Inflammatory macrophage treated with lipopolysaccharide for 4 hours (primary cell): ENCODE results near the gene CA7.
"Not testable (repeated sequence)": the region's sequence is repeated elsewhere in the genome, so short reads cannot be mapped to it uniquely, and the experiment has no call there.

Source experiments
- DNase-seq: peaks from one replicate; pipeline ENCODE4 v3.0.0-alpha.2; 2020

CA7 gene

GRCh38 chr16:66847533-66848067, 3.4 kb downstream of the CA7 start:
- no peak for DNase-seq

DNA sequence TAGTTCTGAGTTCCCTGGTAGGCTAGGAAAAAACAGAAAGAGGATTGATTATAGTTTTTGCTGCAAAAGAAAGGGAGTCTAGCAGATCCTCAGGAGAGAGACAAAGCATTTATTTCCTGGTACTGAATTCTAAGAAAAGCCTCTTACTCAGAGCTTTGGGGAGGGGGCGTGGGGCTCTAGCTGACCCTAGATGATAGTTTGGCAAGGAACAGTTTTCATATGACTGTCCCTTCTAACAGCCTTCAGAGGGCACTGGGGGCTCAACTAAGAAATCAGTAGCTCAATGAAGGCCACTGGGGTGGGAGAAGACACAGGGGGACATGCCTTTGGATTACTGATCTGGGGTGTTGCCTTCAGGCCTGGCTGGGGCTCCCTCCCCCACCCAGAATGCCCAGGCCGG, 4.0 kb downstream of the CA7 start:
- DNase-seq: no peak

DNA sequence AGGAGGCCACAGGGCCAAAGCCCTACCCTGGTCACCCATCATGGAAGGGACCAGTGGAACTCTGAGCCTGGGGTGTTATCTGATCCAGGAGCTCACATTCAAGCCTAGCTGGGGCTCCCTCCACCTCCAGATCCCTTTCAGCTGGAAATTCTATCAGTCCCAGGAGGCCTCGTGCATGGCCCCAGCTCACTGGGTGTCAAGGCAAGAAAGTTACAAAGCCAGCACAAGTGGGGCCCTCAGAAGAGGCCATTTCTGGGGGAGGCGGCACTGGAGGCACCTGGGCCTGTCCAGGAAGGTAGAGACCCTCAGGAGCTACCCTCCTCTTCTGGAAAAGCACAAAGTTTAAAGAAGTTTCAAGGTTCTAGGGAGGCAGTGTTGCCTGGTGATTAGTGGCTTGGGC, 4.8 kb downstream of the CA7 start:
- no peak for DNase-seq

- DNase-seq: no peak
Observed at GRCh38 chr16:66849549-66849948, 5.3 kb downstream of the CA7 start.

DNA sequence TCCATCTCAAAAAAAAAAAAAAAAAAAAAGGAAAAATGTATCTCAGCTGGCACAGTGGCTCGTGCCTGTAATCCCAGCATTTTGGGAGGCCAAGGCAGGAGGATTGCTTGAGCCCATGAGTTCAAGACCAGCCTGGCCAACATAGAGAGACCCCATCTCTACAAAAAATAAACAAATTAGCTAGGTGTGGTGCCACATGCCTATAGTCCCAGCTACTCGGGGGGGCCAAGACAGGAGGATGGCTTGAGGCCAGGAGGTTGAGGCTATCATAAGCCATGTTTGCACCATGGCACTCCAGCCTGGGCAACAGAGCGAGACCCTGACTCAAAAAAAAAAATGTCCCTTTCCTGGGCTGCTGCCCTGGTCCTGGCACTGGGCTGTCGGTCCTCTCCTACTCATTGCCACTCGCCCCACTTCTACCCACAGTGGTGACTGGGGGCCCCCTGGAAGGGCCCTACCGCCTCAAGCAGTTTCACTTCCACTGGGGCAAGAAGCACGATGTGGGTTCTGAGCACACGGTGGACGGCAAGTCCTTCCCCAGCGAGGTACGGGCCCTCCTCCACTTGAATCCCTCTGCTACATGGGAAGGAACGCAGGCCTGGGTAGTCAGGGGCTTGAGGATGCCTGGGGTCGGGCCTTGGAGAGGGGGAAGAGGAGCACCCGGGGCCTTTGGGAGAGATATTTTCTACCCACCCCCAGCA, 6.1 kb downstream of the CA7 start:
- DNase-seq: peak; percentile 11

DNA sequence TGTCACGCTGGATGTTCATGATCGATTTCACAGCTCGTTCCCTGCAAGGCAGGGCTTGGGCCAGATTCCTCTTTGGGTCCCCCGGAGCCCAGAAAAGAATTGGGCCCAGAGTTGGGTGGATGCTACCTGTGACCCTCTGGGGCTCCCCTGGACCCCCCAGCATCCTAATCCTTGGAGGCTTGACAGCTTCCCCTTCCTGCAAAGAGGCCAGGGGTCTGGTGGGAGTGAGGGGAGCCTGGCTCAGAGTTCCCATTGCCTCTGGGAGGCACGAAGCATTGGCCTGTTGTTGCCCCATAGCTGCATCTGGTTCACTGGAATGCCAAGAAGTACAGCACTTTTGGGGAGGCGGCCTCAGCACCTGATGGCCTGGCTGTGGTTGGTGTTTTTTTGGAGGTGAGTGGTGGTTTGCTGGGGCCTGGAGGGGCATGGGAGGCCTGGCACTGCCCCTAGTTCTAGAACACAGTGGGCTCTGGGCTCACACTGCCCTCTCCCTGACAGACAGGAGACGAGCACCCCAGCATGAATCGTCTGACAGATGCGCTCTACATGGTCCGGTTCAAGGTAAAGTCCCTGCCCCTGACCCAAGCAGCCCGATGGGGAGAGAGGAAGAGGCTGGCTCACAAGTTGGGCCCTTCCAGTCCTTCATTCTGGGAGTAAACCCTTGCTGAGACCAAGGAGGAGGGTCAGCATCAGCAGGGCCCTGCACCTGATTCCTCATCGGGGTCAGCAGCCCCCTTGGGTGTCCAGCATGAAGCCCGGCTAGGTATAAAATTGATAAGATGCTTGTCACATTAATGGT, 7.2 kb downstream of the CA7 start:
- DNase-seq: no peak

GRCh38 chr16:66853261-66854139, 9.3 kb downstream of the CA7 start:
- DNase-seq: no peak

- no peak for DNase-seq
Observed at GRCh38 chr16:66856184-66856730, 12.0 kb downstream of the CA7 start.

DNA sequence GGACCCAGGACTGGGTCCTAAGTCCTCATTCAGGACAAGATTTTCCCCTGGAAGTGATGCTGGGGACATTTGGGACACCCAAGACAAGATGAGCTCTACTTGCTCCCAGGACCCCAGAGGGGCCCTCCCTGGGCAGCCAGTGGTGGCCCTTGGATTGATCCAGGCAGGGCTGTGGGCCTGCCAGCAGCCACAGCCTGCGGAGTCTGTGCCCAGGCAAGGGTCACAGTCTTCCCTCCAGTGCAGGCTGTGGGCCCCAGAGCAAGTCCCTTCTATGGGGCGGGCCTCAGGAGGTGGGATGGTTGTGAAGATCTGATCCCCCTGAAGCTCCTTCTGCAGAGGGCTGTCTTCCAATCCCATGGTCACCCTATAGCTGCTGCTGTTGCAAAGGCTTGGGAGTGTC, 12.6 kb downstream of the CA7 start:
- DNase-seq: no peak

GRCh38 chr16:66857437-66857836, 13.2 kb downstream of the CA7 start:
- no peak for DNase-seq

DNA sequence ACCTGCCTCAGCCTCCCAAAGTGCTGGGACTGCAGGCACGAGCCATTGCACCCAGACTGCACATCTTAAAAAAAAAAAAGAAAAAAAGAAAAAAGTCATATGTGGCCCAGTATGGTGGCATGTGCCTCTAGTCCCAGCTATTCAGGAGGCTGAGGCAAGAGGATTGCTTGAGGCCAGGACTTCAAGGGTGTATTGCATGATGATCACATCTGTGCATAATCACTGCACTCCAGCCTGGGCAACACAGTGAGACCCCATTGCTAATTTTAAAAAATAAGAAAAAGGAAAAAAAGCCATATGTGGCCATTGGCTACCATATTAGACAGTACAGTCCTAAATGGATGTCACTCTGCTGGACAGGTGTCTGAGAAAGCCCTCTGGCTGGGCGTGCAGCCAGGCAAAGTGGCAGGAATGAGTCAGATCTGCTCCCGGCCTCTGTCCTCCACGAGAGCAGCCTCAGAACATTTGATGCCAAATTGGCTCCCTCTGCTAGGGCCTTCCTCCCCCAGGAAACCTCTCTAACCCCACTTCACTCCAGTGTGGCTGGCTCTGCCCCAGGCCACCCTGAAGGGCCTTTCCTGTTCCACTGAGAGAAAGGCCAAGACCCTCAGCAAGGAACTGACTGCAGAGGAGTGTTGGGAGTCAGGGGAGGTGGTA, 14.7 kb downstream of the CA7 start:
- no peak for DNase-seq

DNA sequence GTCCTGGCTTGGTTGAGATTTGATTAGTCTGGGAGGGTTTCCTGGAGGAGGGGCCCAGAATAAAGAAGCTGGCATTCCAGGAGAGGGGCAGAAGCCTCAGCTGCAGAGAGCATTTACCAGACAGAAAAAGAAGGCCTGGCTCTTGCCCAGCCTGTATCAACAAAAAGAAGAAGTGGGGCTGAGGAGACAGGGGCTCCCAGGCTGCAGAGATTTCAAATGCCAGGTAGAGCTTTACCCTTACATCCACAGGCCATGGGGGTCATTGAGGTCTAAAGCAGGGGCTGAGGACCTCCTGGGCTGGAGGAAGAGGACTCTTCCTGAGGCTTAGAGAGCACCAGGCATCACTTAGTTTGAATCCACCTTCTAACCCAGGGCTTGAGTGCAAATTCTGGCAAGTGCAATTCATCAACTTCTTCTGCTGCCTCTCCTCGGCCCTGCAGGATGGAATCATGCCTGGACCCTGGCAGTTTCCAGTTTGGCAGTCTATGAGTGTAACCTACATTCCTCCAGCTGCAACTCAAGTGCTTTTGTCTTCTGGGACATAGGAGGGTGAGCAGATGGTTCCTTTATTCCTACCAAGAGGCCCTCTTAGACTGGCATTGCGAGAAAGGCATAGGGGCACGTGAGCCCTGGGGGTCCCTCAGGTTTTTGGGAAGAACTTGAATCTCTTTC, 15.3 kb downstream of the CA7 start:
- DNase-seq: no peak

GRCh38 chr16:66862023-66862520, 17.9 kb downstream of the CA7 start:
- DNase-seq: no peak

DNA sequence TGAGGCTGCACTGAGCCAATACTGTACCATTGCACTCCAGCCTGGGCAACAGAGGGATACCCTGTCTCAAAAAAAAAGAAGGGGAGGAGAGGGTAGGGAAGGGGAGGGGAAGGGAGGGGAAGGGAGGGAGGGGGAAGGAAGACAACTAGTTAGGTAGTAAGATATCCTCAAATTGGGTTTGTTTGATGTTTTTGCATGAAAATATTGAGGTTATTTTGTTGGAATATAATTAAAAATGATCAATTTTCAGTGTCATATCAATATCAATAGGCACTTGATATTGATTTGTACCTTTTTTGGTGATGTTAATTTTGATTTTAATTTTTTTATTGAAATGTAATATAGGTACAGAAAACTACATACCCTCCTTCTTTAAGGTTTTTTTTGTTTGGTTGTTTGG, 19.5 kb downstream of the CA7 start:
- no peak for DNase-seq

GRCh38 chr16:66869424-66869823, 25.2 kb downstream of the CA7 start:
- DNase-seq: no peak

DNA sequence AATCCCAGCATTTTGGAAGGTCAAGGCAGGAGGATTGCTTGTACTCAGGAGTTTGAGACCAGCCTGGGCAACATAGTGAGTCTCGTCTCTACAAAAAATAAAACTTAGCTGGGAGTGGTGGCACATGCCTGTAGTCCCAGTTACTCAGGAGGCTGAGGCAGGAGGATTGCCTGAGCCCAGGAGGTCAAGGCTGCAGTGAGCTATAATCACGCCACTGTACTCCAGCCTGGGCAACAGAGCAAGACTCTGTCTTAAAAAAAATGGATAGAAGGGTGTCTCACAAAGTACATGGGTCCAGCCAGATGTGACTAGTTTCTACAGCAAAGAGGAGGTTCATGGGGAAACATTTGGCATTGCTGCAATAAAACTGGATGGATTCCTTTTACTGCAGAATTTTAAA, 27.1 kb downstream of the CA7 start:
- not testable (repeated sequence) for DNase-seq

DNA sequence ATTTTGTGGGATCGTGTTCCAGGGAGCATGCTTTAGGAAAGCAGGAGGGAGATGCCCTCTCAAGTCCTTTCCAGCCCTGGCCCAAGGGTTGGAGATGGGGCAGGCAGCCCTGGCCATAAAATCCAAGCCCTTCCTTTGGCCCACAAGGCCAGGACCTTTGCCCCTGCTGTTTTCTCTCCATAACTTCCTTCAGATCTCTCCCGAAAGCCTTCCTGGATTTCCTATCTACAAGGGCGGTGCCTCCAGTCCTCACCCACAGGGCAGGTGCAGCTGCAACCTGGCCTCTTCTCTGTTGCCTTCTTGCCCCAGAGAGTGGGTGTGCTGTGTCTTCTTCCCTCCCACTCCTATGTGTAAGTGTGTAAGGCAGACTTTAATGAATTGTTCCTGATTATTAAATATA, 27.6 kb downstream of the CA7 start:
- no peak for DNase-seq

DNA sequence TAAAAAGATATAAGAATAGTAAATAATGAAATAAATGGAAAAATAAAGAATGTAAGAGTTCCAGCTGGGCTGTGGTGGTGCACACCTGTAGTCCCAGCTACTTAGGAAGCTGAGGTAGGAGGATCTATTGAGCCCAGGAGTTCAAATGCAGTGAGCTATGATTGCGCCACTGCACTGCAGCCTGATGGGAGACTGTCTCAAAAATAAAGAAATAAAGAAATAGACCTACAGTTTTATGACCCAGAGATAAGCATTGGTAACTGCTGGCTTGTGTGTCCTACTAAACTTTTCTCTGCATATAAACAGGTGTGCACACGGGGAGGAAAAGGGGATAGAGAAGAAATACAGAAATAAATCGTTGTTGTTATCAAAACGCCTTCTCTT, 28.3 kb downstream of the CA7 start:
- no peak for DNase-seq

DNA sequence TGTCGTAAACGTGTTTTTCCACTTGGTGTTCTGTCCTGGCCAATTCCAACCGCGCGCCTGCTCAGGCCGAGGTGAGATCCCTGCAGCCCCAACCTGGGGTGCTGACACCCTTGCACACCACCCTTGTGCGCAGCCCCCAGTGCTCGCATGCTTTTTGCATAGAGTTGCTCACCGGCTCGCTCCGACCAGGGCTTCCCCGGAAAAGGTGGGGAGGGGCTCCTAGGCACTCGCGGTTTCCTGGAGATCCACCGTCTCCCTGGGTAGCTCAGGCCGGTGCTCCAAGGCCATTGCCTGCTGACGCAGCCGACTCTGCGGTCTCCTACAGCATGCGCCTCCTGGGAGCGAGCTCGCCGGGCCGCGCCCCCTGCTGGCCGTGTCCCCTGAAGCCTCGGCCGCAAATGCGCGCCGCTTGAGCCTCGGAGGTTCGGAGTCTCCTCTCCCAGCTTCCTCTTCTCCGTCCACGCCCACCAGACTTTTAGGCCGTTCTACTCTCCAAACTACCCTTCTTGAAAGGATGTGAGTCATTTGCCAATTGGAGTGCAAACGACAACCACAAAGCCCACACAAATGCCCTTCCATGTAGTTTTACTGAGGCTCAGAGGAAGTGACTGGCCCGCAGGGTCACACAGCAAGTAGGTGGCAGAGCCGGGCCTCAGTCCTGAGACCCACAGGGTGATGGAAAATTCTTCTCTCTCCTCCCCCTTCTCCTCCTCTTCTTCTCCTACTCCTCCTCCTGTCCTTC, 28.9 kb downstream of the CA7 start:
- DNase-seq: peak; percentile 100

- no peak for DNase-seq
Observed at GRCh38 chr16:66873685-66874055, 29.5 kb downstream of the CA7 start.
